SU-DHL-6 (cell line): ENCODE data around the gene ATP10D.
"Not testable (repeated sequence)": the region's sequence is repeated elsewhere in the genome, so short reads cannot be mapped to it uniquely, and the experiment has no call there.

Source experiments
- CTCF ChIP-seq: fragments of 200-600 bp; sonication (generic); IDR thresholded peaks from one replicate; pipeline ENCODE4 v1.5.1; 2017; ENCODE audit warnings: antibody characterized with exemption, mild to moderate bottlenecking, low read length, moderate library complexity; ENCODE audit not compliant: insufficient read depth, poor library complexity, severe bottlenecking
- EZH2phosphoT487 ChIP-seq: fragments of 200-600 bp; sonication (generic), shearing (Covaris generic); conservative IDR thresholded peaks from 2 replicates; pipeline ENCODE4 v1.6.1; 2018; ENCODE audit warnings: mild to moderate bottlenecking, antibody characterized with exemption, low read length, moderate library complexity, mixed read lengths

- TF ChIP-seq CTCF, EZH2phosphoT487: not testable (repeated sequence)
Measured at GRCh38 chr4:47555920-47556319, 70.8 kb downstream of the ATP10D start.
